HG03060 (cell line): ENCODE measurements around the gene LMOD2.

Experiments
- ATAC-seq: cut with Tn5 transposase; IDR thresholded peaks from one replicate; pipeline ENCODE4 v1.9.1; 2021; ENCODE audit warnings: low read depth, moderate number of reproducible peaks; ENCODE audit not compliant: unreplicated experiment

LMOD2 gene

DNA sequence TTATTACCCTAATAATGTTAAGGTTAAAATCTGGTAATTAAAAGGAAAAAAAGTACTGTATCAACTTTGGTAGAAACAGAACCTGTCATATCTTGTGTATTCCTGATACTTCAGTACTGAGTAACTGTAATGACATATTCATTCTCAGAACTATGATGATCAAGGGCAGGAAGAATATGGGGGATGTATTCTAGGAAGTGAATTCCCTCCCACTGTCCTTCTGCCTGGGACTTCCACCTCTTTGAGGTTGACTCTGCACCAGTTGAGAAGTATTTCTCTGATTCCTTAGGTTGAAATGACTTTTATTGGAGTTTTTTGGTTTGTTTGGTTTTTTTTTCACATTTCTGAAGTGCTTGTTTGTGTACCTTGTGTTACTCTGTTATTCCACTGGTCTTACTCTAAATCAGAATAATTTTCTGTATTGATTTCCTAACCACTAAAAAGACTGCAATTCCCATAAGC lies 56.2 kb downstream of the LMOD2 start:
- no peak for ATAC-seq

DNA sequence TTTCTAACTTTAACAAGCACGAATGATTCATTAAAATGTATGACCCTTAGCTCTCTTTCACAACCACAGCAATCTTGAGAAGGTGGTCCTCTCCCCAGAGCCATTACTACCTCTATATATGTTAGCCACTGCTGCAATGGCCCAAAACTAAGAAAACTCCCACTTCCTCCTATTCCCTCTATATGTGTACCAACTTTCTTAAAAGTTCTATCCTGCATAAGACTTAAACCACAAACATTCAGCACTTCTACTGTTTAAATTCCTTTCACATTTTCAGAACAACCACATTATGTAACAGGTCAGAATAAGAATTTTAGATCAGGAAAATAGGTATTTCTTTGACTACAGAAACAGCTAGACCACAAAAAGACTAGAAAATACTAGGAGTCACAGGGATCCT lies 57.0 kb downstream of the LMOD2 start:
- ATAC-seq: no peak
